Measurements from ENCODE around the gene FAM98C. TPM values are rescaled to one million over a fixed set of nuclear protein-coding genes. Genes with fewer than 3 reads are reported as not detected.
A peak's percentile ranks its signal among the peaks of the same experiment; 100 is the strongest.
"Not testable (repeated sequence)": the region's sequence is repeated elsewhere in the genome, so short reads cannot be mapped to it uniquely, and the experiment has no call there.

The FAM98C gene
- polyA plus RNA-seq (2013, experiment 1 of 2; ENCODE audit: insufficient read length), result 10.0 TPM
- polyA plus RNA-seq (2013, experiment 2 of 2; ENCODE audit: insufficient read length), result 8.8 TPM

- DNase-seq, result peak; percentile 97
These were observed at the start of gene FAM98C for GRCh38 chr19:38402967-38403674. FAM98C (plus strand) TSS chr19:38403093; CDS start chr19:38403154, 61 bp downstream.

- no peak for DNase-seq
These were observed 46.9 kb upstream of the FAM98C start for GRCh38 chr19:38355728-38356725.

- no peak for DNase-seq
These were observed 44.8 kb upstream of the FAM98C start for GRCh38 chr19:38358071-38358470.

- no peak for DNase-seq
These were observed 43.5 kb upstream of the FAM98C start for GRCh38 chr19:38359242-38360021.

GRCh38 chr19:38360351-38360750 lies 42.5 kb upstream of the FAM98C start:
- no peak for DNase-seq

GRCh38 chr19:38360839-38361631 lies 41.9 kb upstream of the FAM98C start:
- DNase-seq, result no peak

GRCh38 chr19:38361633-38362075 lies 41.2 kb upstream of the FAM98C start:
- peak; percentile 66 for DNase-seq

- DNase-seq, result peak; percentile 54
These were observed 40.6 kb upstream of the FAM98C start for GRCh38 chr19:38362076-38362945.

GRCh38 chr19:38362946-38363688 lies 39.8 kb upstream of the FAM98C start:
- DNase-seq, result not testable (repeated sequence)

GRCh38 chr19:38367041-38367440 lies 35.9 kb upstream of the FAM98C start:
- no peak for DNase-seq

- no peak for DNase-seq
These were observed 33.3 kb upstream of the FAM98C start for GRCh38 chr19:38369584-38369983.

- DNase-seq, result no peak
These were observed 32.6 kb upstream of the FAM98C start for GRCh38 chr19:38370299-38370698.

- DNase-seq, result no peak
These were observed 31.8 kb upstream of the FAM98C start for GRCh38 chr19:38371081-38371480.

GRCh38 chr19:38373907-38374331 lies 29.0 kb upstream of the FAM98C start:
- DNase-seq, result no peak

GRCh38 chr19:38374332-38375097 lies 28.4 kb upstream of the FAM98C start, which contains the start of gene PSMD8:
PSMD8 (plus strand) TSS chr19:38374571; CDS start chr19:38374602, 31 bp downstream.
- DNase-seq, result peak; percentile 99

GRCh38 chr19:38375098-38375493 lies 27.8 kb upstream of the FAM98C start:
- no peak for DNase-seq

- DNase-seq, result peak; percentile 40
These were observed 27.1 kb upstream of the FAM98C start for GRCh38 chr19:38375748-38376147.

GRCh38 chr19:38376576-38376975 lies 26.3 kb upstream of the FAM98C start:
- DNase-seq, result no peak

GRCh38 chr19:38377052-38377451 lies 25.8 kb upstream of the FAM98C start:
- no peak for DNase-seq

Data from fibroblast of skin of scalp (primary cell).